ENCODE data around the gene ALDH7A1.
"Not testable (repeated sequence)": the region's sequence is repeated elsewhere in the genome, so short reads cannot be mapped to it uniquely, and the experiment has no call there.

ALDH7A1 gene

DNA sequence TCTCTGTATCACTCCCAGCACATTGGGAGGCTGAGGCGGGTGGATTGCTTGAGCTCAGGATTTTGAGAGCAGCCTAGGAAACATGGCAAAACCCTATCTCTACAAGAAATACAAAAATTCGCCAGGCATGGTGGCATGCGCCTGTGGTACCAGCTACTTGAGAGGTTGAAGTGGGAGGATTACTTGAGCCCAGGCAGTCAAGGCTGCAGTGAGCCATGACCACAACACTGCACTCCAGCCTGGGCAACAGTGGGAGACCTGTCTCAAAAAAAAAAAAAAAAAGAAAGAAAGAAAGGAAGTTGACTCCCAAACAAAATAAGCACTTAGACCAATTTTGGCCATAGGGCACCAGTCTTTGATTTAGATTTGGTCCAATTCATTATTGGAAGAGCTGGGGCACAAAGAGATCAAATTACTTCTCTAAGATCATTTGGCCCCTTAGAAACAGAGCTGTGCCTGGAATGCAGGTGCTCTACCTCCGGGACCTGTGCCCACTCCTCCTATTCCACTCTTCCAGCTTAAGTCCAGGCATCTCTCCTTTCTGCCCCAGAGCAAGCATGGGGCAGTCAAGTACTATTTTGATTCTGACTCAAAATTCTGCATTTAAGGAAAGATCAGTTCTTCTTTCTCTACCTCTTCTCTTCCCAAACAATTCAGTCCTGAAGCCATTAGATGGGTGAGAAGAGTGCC, 59.0 kb downstream of the ALDH7A1 start:
- in situ Hi-C loops (cut with MboI; ENCODE audit: low sequenced_read_pairs), result no loop called here

DNA sequence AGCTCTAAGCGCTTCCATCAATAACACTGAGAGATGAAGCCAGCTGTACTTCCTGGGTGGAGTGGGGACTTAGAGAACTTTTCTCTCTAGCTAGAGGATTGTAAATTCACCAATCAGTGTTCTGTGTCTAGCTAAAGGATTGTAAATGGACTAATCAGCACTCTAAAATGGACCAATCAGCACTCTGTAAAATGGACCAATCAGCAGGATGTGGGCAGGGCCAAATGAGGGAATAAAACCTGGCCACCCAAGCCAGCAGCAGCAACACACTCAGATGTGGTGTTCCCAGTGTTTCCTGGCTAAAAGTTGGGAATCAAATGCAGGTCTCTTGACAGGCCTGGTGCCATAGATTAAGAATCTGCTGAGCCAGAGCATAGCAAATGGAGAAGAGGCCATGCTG, 60.5 kb downstream of the ALDH7A1 start:
- in situ Hi-C loops (cut with MboI; ENCODE audit: low sequenced_read_pairs), result no loop called here

DNA sequence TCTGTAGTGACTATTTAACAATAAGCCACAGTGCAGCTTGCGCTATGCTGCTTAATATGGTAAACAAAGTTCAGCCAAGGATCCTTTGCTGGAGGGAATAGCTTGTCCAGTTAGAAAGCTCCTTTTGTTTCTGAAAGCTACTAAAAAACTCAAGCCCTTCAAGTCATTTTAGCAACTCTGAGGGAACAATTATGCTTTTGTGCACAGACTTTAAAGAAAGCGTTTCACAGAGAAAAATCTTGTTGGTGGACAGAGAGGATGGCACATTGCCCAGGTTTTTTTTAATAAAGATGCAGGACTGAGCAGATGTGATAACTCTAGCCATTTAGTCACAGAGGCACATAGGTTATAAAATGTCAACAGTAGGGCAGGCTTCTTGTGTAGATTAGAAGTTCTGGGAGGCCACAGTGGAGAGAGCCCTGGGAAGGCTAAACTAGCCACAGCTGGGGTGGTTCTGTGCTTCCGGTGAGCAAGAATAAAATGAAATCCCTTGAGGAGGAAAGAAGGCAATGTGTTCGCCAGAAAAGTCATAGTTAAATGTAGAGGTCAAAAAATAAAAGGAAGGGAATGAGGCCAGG, 63.4 kb downstream of the ALDH7A1 start:
- in situ Hi-C loops (cut with MboI; ENCODE audit: low sequenced_read_pairs), result no loop called here

DNA sequence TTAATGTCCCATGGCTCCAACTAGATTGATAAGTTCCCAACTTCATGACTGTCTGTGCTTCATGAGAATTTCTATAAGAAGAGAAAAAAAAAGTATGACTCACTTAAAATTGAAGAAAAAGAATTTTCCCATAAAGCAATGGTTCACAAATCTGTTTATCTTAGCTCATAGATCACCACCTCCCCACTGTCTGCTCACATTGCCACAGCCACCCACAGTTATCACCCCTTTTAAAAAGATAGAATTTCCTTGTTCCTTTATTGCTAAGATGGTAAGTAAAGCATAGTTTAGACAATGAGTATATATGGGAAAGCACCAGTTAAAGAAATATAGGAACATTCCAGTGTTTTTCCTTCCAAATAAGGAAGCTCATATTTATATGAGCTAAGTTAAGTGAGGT, 67.1 kb downstream of the ALDH7A1 start:
- in situ Hi-C loops (cut with MboI; ENCODE audit: low sequenced_read_pairs), result no loop called here

DNA sequence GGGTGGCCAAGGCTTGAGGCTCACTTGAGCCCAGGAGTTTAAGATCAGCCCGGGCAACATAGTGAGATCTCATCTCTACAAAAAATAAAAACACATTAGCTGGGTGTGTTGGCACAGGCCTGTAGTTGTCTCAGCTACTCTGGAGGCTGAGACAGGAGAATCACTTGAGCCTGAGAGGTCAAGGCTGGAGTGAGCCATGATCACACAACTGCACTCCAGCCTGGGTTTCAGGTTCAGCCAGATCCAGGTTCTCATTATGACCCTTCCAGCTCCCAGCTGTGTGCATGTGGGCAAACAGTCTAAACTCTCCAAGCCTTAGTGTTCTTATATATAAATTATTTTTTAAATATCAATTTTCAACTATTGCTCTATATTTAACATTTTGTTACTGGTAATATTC, 67.9 kb downstream of the ALDH7A1 start:
- in situ Hi-C loops (cut with MboI; ENCODE audit: low sequenced_read_pairs), result no loop called here

DNA sequence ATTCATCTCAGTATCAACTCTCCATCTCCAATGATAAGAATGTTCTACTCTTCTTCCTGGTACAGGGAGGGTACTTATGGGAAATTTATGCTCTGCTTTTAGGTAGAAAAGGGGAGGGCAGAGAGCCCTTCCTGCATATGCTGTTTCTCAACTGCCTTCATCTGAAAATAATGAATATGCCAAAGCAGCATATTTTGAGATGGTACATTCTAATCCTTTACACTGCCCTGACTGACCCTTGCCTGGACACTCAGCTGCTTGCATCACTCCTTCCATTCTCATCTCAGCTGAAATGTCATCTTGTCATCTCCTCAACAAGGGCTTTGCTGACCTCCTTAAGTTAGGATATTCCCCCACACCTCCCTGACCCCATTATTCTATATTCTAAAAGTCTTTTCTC, 68.5 kb downstream of the ALDH7A1 start:
- in situ Hi-C loops (cut with MboI; ENCODE audit: low sequenced_read_pairs), result no loop called here

DNA sequence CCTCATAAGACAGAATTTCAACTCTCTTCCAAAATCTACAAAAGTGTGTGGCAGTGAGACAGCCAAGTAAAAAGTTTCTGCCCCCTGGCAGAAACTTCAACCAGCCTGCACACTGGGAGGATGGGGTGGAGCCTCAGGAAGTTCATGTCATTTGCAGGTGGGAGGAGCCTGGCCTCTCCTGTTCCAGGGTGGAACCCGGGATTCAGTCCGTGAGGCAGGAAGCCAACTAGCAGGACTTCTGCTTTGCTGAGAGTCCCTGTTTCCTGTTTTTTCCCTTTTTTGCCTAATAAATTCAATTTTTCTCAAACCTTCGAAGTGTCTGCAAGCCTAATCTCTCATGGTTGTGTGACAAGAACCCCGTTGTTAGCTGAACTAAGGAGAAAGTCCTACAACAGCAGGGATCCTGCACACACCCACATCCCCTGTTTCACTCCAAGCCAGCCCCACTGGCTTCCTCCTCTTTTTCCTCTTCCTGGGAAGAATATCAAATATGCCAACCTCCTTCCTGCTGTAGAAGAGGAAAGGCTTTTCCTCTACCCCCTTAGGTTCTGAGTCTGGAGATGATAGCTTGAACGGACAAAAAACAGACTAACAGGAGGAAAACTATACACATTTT, 69.3 kb downstream of the ALDH7A1 start:
- in situ Hi-C loops (cut with MboI; ENCODE audit: low sequenced_read_pairs), result no loop called here

DNA sequence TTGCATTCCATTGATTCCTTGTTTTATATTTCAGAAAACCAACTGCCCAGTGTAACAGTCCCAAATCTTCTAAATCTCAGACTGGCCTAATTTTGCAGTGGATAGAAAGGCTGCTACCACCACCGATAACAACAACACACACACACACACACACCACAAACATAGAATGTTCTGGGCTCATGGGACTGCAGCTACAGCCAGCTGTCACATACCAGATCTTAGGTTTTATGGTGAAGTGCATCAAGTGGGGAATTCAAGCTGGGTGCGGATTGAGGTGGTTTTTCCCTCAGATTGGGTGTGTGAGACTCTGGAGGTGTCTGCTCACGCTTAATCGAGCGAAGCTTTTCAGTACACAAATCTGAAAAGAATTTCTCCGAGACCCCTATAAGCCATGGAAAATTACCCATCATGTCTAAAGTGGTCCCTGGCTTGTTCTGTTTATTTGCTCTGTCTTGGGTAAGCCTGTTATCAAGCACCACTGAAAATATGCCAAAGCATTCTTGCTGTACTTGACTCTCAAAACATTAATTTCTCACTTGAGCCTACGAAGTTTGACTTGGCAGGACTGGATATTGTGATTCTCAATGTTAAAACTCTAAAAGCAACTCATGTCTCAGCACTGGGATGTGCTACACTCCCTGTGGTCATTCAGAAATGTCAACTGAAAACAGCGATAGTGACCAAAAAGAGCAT, 71.1 kb downstream of the ALDH7A1 start:
- in situ Hi-C loops (cut with MboI; ENCODE audit: low sequenced_read_pairs), result no loop called here

DNA sequence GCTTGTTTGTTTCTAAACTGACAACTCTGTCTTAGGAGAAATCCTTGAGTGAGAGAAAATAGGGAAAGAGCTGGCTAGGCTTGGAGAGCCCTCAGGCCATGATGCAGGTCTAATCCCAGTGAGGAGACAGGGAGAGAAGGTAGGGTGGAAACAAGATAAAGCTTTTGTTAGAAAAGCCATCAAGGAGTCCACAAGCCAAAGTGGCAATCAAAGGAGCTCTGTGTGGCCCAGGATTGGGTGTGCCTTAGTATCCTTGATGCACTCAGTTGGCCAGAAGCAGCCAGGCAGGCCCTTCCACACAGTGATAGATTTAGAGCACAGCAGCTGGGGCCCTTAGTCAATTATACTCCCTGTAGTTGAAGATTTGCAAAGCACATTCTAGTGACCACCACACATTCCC, 73.9 kb downstream of the ALDH7A1 start:
- in situ Hi-C loops (cut with MboI; ENCODE audit: low sequenced_read_pairs), result no loop called here

DNA sequence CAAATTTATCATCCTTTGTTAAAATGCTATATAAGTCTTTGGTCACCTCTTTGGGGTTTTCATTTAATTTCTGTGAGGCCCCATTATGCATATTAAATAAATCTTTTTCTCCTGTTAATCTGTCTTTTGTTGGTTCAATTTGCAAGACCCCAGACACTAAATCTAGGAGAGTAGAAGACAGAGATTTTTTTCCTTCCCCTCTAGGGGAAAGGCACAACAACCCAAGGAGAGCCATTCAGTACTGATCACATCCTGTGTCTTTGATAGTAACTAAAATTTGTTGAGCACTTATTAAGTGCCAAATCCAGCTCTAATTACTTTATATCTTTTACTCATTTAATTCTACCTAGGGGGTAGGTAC, 74.4 kb downstream of the ALDH7A1 start:
- in situ Hi-C loops (cut with MboI; ENCODE audit: low sequenced_read_pairs), result no loop called here

DNA sequence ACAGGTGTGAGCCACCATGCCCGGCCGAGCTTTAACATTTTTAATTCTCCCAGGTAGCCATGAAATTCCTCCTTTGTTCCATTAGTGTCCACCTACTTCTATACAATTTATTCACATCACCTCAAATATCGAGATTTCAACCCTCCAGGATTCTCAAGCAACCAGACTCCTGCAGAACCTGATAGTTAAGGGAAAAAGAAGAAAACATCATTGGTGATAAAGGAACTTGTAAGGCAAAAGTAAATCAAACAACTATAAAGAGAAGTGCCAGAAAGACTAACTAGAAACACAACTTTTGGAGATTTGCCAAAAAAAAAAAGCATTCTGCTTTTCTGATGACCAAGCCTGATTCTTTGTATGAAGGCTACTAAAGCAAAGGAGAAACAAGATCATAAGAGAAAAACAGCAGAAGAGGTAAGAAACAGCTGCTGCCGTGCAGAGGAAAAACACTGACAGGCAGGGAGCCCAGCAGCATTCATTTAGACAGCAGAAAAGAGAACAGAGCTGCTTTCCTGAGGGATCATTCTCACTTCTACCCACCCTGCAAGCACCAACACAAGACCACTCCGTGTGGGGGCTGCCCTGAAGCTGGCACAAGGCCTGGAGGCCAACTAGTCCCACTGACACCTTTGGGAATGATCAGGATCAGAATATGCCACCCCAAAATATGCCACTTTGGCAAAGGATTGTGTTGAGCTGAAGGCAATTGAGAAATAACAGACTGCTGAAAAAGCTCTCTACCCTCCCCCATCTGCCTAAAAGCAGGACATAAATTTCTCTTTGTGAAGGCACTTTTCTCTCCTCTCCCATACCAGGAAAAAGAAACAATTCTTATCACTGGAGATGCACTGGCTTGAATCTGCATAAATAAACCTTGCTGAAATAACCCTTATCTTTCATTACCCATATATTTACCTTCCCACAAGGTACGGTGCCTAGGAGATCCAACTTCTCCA, 75.1 kb downstream of the ALDH7A1 start:
- in situ Hi-C loops (cut with MboI; ENCODE audit: low sequenced_read_pairs), result no loop called here

DNA sequence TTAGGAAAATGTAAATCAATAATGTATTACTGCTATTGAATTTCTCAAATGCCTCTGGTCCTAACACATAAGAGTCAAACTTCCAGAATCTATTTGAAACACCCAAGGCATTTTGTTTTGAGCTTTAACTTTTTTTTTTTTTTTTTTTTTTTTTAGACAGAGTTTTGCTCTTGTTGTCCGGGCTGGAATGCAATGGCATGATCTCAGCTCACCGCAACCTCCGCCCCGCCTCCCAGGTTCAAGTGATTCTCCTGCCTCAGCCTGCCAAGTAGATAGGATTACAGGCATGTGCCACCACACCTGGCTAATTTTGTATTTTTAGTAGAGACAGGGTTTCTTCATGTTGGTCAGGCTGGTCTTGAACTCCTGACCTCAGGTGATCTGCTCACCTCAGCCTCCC, 75.8 kb downstream of the ALDH7A1 start:
- in situ Hi-C loops (cut with MboI; ENCODE audit: low sequenced_read_pairs), result not testable (repeated sequence)

DNA sequence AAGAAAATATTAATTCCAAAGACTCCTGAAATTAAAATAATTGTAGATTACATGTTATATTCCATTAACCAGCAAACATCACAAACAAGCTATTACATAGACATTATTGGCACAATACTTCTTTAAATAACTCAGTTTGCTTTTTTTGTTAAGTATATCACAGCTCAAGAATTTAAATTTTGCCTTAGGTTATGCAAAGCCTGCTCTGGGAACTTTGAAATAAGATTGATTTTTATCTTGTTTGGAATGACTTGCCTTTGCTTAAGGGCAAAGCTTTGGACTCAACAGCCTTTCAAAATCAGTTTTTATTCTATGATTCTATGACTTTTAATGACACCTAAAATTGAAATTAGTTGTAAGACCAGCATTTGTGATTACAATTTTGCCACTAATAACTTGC, 78.2 kb downstream of the ALDH7A1 start:
- in situ Hi-C loops (cut with MboI; ENCODE audit: low sequenced_read_pairs), result no loop called here

DNA sequence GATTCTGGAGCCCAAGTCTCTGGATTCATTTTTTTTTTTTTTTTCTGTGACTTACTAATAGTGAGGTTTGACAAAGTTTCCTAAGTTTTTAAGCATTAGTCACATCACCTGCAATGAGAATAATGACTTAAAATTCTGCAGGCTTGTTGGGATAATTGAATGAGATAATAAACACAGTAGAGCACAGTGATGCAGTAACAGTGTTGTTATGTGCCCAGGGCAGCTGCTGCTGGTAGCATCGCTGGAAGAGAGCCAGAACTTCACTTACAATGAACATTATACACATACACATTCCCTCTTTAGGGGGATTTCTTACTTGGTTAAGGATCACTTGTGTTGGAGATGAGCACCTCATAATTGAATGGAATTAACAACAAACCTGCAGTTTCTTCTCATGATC, 78.9 kb downstream of the ALDH7A1 start:
- in situ Hi-C loops (cut with MboI; ENCODE audit: low sequenced_read_pairs), result no loop called here

DNA sequence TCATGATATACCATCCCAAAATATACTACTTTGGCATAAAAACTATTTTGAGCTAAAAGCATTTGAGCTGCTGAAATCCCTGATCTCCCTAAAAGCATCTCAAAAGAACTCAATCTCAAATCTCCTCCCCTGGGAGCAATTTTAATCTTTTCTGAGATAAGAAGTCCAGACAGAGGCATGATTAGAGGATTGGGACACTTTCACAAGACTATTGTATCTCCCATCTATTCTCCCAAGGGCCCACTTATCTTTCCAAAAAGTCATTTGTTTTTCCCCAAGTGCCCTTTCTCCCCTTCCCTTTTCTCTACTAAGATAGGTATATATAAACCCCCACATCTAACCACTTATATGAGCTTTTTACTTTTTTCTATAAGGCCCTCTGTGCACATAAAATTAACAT, 79.7 kb downstream of the ALDH7A1 start:
- in situ Hi-C loops (cut with MboI; ENCODE audit: low sequenced_read_pairs), result no loop called here

DNA sequence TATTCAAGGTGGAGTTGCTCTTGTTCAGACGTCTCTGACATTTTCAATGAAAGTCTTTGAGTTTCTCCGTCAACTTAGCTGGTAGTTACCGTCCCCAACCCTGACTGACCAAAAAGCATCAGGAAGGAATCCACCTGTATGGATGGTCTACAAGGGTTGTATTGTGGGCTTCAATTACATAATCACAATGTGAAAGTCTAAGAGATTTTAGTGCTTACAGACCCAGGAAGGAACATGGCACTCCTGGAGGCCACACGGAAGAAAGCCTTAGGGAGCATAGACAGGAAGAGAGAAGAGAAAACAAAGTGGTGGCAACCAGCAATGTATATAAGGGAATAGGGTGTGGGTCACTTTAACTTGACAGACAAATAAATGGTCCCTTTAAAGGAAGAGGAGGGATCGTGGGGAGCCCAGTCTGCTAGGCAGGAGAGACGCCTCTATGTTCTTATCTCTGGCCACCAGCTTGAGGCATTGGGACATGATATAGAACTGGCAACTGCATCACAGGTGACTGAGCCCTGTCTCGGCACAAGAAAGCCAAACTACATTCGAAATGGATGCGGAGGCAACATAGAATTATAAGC, 80.4 kb downstream of the ALDH7A1 start:
- in situ Hi-C loops (cut with MboI; ENCODE audit: low sequenced_read_pairs), result no loop called here

DNA sequence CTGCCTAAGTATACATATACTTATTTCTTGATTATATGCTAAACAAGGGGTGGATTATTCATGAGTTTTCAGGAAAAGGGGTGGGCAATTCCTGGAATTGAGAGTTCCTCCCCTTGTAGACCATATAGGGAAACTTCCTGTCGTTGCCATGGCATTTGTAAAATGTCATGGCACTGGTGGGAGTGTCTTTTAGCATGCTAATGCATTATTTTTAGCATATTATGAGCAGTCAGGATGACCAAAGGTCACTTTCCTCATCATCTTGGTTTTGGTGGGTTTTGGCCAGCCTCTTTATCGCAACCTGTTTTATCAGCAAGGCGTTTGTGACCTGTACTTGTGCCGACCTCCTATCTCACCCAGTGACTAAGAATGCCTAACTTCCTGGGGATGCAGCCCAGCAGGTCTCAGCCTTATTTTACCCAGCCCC, 80.9 kb downstream of the ALDH7A1 start:
- in situ Hi-C loops (cut with MboI; ENCODE audit: low sequenced_read_pairs), result no loop called here

DNA sequence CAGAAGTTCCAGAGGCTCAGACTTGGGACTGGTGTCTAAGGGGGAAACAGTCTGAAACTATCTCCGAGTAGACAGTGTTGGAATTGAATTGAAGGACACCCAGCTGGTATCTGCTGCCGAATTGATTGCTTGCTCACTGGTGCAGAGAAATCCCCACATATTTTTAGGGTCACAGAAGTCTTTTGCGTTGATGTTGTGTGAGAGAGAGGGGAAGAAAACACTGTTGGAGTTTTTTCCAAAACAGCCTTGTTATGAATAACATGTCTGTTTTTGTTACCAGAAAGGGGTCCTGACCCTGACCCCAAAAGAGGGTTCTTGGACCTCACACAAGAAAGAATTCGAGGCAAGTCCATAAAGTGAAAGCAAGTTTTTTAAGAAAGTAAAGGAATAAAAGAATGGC, 81.3 kb downstream of the ALDH7A1 start:
- in situ Hi-C loops (cut with MboI; ENCODE audit: low sequenced_read_pairs), result no loop called here

DNA sequence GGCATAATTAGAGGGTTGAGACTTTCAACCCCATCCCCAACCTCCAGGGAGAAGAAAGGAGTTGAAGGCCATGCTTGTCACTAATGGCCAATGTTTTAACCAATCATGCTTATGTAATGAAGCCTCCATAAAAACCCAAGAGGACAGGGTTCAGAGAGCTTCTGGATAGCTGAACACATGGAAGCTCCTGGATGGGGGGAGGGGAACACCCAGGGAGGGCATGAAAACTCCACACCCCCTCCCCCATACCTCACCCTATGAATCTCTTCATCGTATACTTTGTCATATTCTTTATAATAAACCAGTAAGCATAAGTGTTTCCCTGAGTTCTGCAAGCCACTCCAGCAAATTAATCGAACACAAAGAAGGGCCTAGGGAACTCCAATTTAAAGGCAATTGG, 81.7 kb downstream of the ALDH7A1 start:
- in situ Hi-C loops (cut with MboI; ENCODE audit: low sequenced_read_pairs), result no loop called here

DNA sequence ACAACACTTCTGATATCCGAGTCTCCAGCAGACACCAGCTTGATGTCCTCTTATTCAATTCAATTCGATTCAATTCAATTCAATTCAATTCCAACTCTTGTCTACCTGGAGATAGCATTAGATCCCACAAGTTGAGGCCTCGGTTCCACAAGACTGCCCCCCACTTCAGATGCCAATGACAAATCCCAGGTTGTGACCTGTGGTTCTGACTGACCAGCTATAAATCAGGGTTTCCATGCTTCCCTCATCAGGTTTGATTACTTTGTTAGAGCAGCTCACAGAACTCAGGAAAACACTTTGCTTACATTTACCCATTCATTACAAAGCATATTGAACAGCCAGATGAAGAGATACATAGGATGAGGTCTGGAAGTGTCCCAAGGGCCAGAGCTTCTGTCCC, 82.6 kb downstream of the ALDH7A1 start:
- in situ Hi-C loops (cut with MboI; ENCODE audit: low sequenced_read_pairs), result no loop called here

DNA sequence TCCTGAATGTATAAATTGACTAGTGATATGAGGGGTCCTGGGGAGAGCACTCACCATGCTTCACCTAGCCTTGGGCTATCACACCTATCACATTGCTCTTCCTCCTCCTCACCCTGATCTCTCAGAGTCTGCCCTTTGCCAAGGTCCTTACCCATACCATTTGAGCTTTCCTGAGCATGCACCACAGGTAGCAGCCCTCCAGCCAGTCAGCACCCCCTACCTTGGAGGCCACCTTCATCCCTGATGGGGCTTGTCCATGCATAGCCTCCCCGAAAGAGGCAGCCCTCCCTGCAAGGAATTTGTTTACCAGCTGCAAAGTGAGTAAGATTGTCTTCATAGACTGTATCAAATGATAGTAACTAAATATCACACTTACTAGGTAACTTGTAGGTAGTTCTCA, 83.1 kb downstream of the ALDH7A1 start:
- in situ Hi-C loops (cut with MboI; ENCODE audit: low sequenced_read_pairs), result no loop called here

Measured in hTERT RPE-1 (cell line).